Testis (tissue), 5 donors: Measurements from ENCODE around the gene ZFYVE27. TPM values are rescaled to one million over a fixed set of nuclear protein-coding genes. Genes with fewer than 3 reads are reported as not detected.
A peak's percentile ranks its signal among the peaks of the same experiment; 100 is the strongest.
"Not testable (repeated sequence)": the region's sequence is repeated elsewhere in the genome, so short reads cannot be mapped to it uniquely, and the experiment has no call there.

Experiments
- DNase-seq: peaks from one replicate; pipeline ENCODE4 v3.0.0-alpha.2; 2019
- H3K27ac ChIP-seq, 2 donors: fragments of 200-600 bp; sonication (generic); one replicate each; pipeline ENCODE4 v1.5.1; 2019
- H3K27me3 ChIP-seq: fragments of 200-600 bp; sonication (generic); one replicate; pipeline ENCODE4 v1.5.1; 2019
- H3K36me3 ChIP-seq: fragments of 200-600 bp; sonication (generic); one replicate; pipeline ENCODE4 v1.5.1; 2017; ENCODE audit warnings: low read depth; ENCODE audit errors: missing control alignments
- H3K4me1 ChIP-seq: fragments of 200-600 bp; sonication (generic); one replicate; pipeline ENCODE4 v1.5.1; 2019
- H3K4me3 ChIP-seq, 2 donors: fragments of 200-600 bp; sonication (generic); one replicate each; pipeline ENCODE4 v1.5.1; 2017 to 2019
- H3K9me3 ChIP-seq: fragments of 200-600 bp; sonication (generic); one replicate; pipeline ENCODE4 v1.5.1; 2017
- CTCF ChIP-seq, 3 experiments: fragments of 450-650 bp in 2 of 3; fragments of 200-600 bp in 1 of 3; sonication (generic) in 1 of 3; IDR thresholded peaks; one replicate each; pipeline ENCODE4 v1.5.1; 2016 to 2019; ENCODE audit warnings: antibody characterized with exemption in 3 of 3, mild to moderate bottlenecking in 2 of 3, moderate library complexity in 1 of 3
- POLR2A ChIP-seq: fragments of 450-650 bp; IDR thresholded peaks from one replicate; pipeline ENCODE4 v1.6.1; 2017; ENCODE audit warnings: antibody characterized with exemption, mild to moderate bottlenecking, moderate library complexity
- WGBS, 2 donors: methylation state at CpG; one replicate each; pipeline ENCODE4 v1.1.5; 2018; 5-methylcytosine and 5-hydroxymethylcytosine counted together
- intact Hi-C: fragments of 100-400 bp; cut with DNase I; formaldehyde crosslinking; loops from one replicate; pipeline ENCODE4 v1.15.1; 2023; ENCODE audit warnings: low total_unique reads
- long read RNA-seq, 2 donors: transcript quantifications; one replicate each; lab custom pipeline, GENCODE V29; 2026
- polyA plus RNA-seq: library from polyadenylated mRNA; stranded (reverse); fragments of 350-450 nt; fragmentation: Illumina TruSeq; extraction: RNeasy Lipid Tissue Mini Kit (QIAGEN cat#74804); gene quantifications from one replicate; pipeline ENCODE4 v1.2.3, GENCODE V29; 2014; ENCODE audit warnings: low read depth, low replicate concordance; ENCODE audit not compliant: insufficient read depth
- total RNA-seq, 2 donors: library from RNA; depleted of rRNA; stranded (reverse); fragments of >200 nt; gene quantifications; one replicate each; pipeline ENCODE4 v1.2.3, GENCODE V29; 2016

The ZFYVE27 gene
- total RNA-seq (10 to 100 TPM; 64.8 to 66.4 TPM), polyA plus RNA-seq (38.4 TPM)
- long read RNA-seq, donor 1, partial matches to known transcripts: 0 of 1 reads
- long read RNA-seq, donor 1, other reads (novel, unspliced or antisense): 0 of 1 reads
- long read RNA-seq, donor 2, partial matches to known transcripts: 6 of 6 reads
- long read RNA-seq, donor 2, other reads (novel, unspliced or antisense): 0 of 6 reads

- peak within 1 kb of the TSS; percentile 82 to 97 for H3K4me3 ChIP-seq
- intact Hi-C loops: loop anchor here (10.0 kb wide), 1 partner anchor 52 kb away; the partner anchor contains the start of gene AVPI1
- DNase-seq: peak; percentile 96
- H3K36me3 ChIP-seq: no peaks in the 10 kb centered on the region
- no peak for TF ChIP-seq CTCF (IDR thresholded peaks at IDR 0.05)
- peak; percentile 80 for TF ChIP-seq POLR2A
- H3K9me3 ChIP-seq: no peaks in the 10 kb centered on the region
- H3K4me1 ChIP-seq: peaks cover 10% of the 10 kb centered on the region
- H3K27ac ChIP-seq: peak within 1 kb of the TSS; percentile 78 to 90
- 0 to 1% methylated on average over 5 to 70 of the region's 72 CpGs for WGBS, 2 donors
- no peaks in the 10 kb centered on the region for H3K27me3 ChIP-seq
Measured at GRCh38 chr10:97736902-97737769, at the start of gene ZFYVE27. Gene ZFYVE27 (plus strand): TSS chr10:97737128. CDS start chr10:97738478, 1,350 bp downstream.

- Histone ChIP-seq H3K27ac (peak overlapping the region; percentile 79 to 96), H3K27me3 (no peaks in the 10 kb centered on the region), H3K9me3 (no peaks in the 10 kb centered on the region), H3K36me3 (no peaks in the 10 kb centered on the region), H3K4me3 (peak overlapping the region; percentile 62 to 74), H3K4me1 (peaks cover 46% of the 10 kb centered on the region)
- WGBS, 2 donors: 9 to 22% methylated on average over 12 to 14 of the region's 14 CpGs
- DNase-seq: peak; percentile 52
- TF ChIP-seq CTCF (IDR thresholded peaks at IDR 0.05): no peak
- no peak for TF ChIP-seq POLR2A
- intact Hi-C loops: loop anchor here (10.0 kb wide), 1 partner anchor 47 kb away; the partner anchor contains the start of gene ZFYVE27
Measured at GRCh38 chr10:97687785-97688781, 48.8 kb upstream of the ZFYVE27 start.

- 74 to 84% methylated on average over 5 of the region's 5 CpGs for WGBS, 2 donors
- H3K27ac ChIP-seq: peak overlapping the region; percentile 79 to 96
- TF ChIP-seq POLR2A (no peak), CTCF (IDR thresholded peaks at IDR 0.05) (no peak)
- no peaks in the 10 kb centered on the region for H3K27me3 ChIP-seq
- no peaks in the 10 kb centered on the region for H3K36me3 ChIP-seq
- intact Hi-C loops: loop anchor here (10.0 kb wide), 1 partner anchor 45 kb away; the partner anchor contains the start of gene ZFYVE27
- H3K4me3 ChIP-seq: no peak overlapping the region
- no peak for DNase-seq
- no peaks in the 10 kb centered on the region for H3K9me3 ChIP-seq
- H3K4me1 ChIP-seq: peaks cover 37% of the 10 kb centered on the region
Measured at GRCh38 chr10:97689559-97690020, 47.3 kb upstream of the ZFYVE27 start.

- TF ChIP-seq POLR2A: no peak
- TF ChIP-seq CTCF (IDR thresholded peaks at IDR 0.05): no peak
- no peaks in the 10 kb centered on the region for H3K36me3 ChIP-seq
- H3K27ac ChIP-seq: peak overlapping the region in 1 of 2 donors; percentile 96
- H3K4me1 ChIP-seq: peaks cover 34% of the 10 kb centered on the region
- H3K4me3 ChIP-seq: no peak overlapping the region
- 90 to 93% methylated on average over 3 of the region's 3 CpGs for WGBS, 2 donors
- H3K9me3 ChIP-seq: no peaks in the 10 kb centered on the region
- no peaks in the 10 kb centered on the region for H3K27me3 ChIP-seq
- intact Hi-C loops: no loop called here
- DNase-seq: no peak
Measured at GRCh38 chr10:97690133-97690532, 46.8 kb upstream of the ZFYVE27 start.

- H3K27ac ChIP-seq, H3K27me3 ChIP-seq, H3K4me3 ChIP-seq, intact Hi-C loops, H3K36me3 ChIP-seq, DNase-seq, H3K4me1 ChIP-seq, H3K9me3 ChIP-seq: not testable (repeated sequence)
- WGBS, 2 donors: 85 to 88% methylated on average over 11 of the region's 11 CpGs
Measured at GRCh38 chr10:97698072-97698655, 38.8 kb upstream of the ZFYVE27 start.
